Retinal pigment epithelial cell (primary cell): ENCODE measurements around the gene RALGAPA2.

ENCODE experiments used
- DNase-seq: peaks from one replicate; pipeline ENCODE4 v3.0.0-alpha.2; 2010; ENCODE audit warnings: low read depth
- H3K4me3 ChIP-seq: 2 replicates; pipeline ENCODE4 v1.5.1; 2011; ENCODE audit warnings: mild to moderate bottlenecking, low read length, control low read depth, moderate library complexity
- CTCF ChIP-seq: conservative IDR thresholded peaks from 2 replicates; pipeline ENCODE4 v1.5.1; 2011; ENCODE audit warnings: low read depth, low read length, control low read depth, inconsistent platforms

The RALGAPA2 gene

GRCh38 chr20:20369250-20370093 is 343.0 kb downstream of the RALGAPA2 start:
- no peak for TF ChIP-seq CTCF
- H3K4me3 ChIP-seq: no peak overlapping the region
- no peak for DNase-seq

GRCh38 chr20:20368418-20369249 is 343.8 kb downstream of the RALGAPA2 start:
- no peak for TF ChIP-seq CTCF
- DNase-seq: no peak
- H3K4me3 ChIP-seq: no peak overlapping the region

- DNase-seq: no peak
- no peak for TF ChIP-seq CTCF
- no peak within 1 kb of the TSS for H3K4me3 ChIP-seq
These were observed 344.6 kb downstream of the RALGAPA2 start, which contains the start of gene INSM1 for GRCh38 chr20:20367575-20368417. TSS of gene INSM1 (plus strand) at chr20:20368104. CDS start at chr20:20368268, 164 bp downstream.

- DNase-seq: no peak
- no peak overlapping the region for H3K4me3 ChIP-seq
- no peak for TF ChIP-seq CTCF
These were observed 345.4 kb downstream of the RALGAPA2 start for GRCh38 chr20:20366876-20367574.

- H3K4me3 ChIP-seq: no peak overlapping the region
These were observed 345.9 kb downstream of the RALGAPA2 start for GRCh38 chr20:20366551-20366875.

More at GRCh38 chr20:20366551-20366875, 345.9 kb downstream of the RALGAPA2 start:
- no peak for DNase-seq
- TF ChIP-seq CTCF: no peak
